ENCODE data around the gene MISP3. TPM values are rescaled to one million over a fixed set of nuclear protein-coding genes. Genes with fewer than 3 reads are reported as not detected.

MISP3 gene
- total and polyA plus RNA-seq, 2 experiments from 2014 or later = 1.9 to 2.4 TPM

GRCh38 chr19:14118165-14119051, 45.8 kb downstream of the MISP3 start:
- H3F3A ChIP-seq (replicated peaks; ENCODE audit: low read depth) = peaks cover 23% of the 10 kb centered on the region
- Mint-ChIP-seq H3K9me3 (no peaks in the 10 kb centered on the region; the same call in 2 of the 3 replicates), H3K4me1 (peaks cover 27% of the 10 kb centered on the region), H3K27me3 (ENCODE audit: insufficient read depth, low read depth, poor library complexity) (peaks cover 17% of the 10 kb centered on the region), H3K36me3 (ENCODE audit: low read depth) (peaks cover 25% of the 10 kb centered on the region), H3K4me3 (peak overlapping the region; percentile 84), H3K27ac (peak overlapping the region; percentile 84)
- TF ChIP-seq, protein P1, sequence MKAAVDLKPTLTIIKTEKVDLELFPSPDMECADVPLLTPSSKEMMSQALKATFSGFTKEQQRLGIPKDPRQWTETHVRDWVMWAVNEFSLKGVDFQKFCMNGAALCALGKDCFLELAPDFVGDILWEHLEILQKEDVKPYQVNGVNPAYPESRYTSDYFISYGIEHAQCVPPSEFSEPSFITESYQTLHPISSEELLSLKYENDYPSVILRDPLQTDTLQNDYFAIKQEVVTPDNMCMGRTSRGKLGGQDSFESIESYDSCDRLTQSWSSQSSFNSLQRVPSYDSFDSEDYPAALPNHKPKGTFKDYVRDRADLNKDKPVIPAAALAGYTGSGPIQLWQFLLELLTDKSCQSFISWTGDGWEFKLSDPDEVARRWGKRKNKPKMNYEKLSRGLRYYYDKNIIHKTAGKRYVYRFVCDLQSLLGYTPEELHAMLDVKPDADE (IDR thresholded peaks at IDR 0.05) = no peak
- TF ChIP-seq, protein P2, sequence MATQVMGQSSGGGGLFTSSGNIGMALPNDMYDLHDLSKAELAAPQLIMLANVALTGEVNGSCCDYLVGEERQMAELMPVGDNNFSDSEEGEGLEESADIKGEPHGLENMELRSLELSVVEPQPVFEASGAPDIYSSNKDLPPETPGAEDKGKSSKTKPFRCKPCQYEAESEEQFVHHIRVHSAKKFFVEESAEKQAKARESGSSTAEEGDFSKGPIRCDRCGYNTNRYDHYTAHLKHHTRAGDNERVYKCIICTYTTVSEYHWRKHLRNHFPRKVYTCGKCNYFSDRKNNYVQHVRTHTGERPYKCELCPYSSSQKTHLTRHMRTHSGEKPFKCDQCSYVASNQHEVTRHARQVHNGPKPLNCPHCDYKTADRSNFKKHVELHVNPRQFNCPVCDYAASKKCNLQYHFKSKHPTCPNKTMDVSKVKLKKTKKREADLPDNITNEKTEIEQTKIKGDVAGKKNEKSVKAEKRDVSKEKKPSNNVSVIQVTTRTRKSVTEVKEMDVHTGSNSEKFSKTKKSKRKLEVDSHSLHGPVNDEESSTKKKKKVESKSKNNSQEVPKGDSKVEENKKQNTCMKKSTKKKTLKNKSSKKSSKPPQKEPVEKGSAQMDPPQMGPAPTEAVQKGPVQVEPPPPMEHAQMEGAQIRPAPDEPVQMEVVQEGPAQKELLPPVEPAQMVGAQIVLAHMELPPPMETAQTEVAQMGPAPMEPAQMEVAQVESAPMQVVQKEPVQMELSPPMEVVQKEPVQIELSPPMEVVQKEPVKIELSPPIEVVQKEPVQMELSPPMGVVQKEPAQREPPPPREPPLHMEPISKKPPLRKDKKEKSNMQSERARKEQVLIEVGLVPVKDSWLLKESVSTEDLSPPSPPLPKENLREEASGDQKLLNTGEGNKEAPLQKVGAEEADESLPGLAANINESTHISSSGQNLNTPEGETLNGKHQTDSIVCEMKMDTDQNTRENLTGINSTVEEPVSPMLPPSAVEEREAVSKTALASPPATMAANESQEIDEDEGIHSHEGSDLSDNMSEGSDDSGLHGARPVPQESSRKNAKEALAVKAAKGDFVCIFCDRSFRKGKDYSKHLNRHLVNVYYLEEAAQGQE (IDR thresholded peaks at IDR 0.05; ENCODE audit: unreplicated experiment) = no peak
- no peak for TF ChIP-seq STAT1 (IDR thresholded peaks at IDR 0.05; ENCODE audit: unreplicated experiment)
- H2AFZ ChIP-seq = 0 out of 2 replicates have a peak overlapping the region, but pooled peaks have one; percentile 72
- no peaks in the 10 kb centered on the region; the same call in 1 of the 2 replicates for H3K36me3 ChIP-seq (ENCODE audit: insufficient read depth)
- ATAC-seq (peak; percentile 17), DNase-seq (ENCODE audit: low spot score) (peak; percentile 37)
- peaks cover 30% of the 10 kb centered on the region for H3K4me1 ChIP-seq (ENCODE audit: insufficient read depth)
- no peaks in the 10 kb centered on the region for H3K9me2 ChIP-seq (ENCODE audit: insufficient read depth)
- H3K4me3 ChIP-seq = peak overlapping the region; percentile 71
- peak overlapping the region; percentile 88 for H3K27ac ChIP-seq (ENCODE audit: low read depth)
- H3K27me3 ChIP-seq (ENCODE audit: insufficient read depth) = no peaks in the 10 kb centered on the region
- H4K20me1 ChIP-seq (replicated peaks; ENCODE audit: insufficient read depth) = peaks cover 14% of the 10 kb centered on the region
- H3K79me2 ChIP-seq (replicated peaks; ENCODE audit: insufficient read depth) = peaks cover 17% of the 10 kb centered on the region
- peak overlapping the region; percentile 86 for H3K4me2 ChIP-seq

GRCh38 chr19:14119146-14119545, 46.6 kb downstream of the MISP3 start:
- no peaks in the 10 kb centered on the region for H3K27me3 ChIP-seq (ENCODE audit: insufficient read depth)
- H2AFZ ChIP-seq = no peak overlapping the region
- H3K4me3 ChIP-seq = peak overlapping the region; percentile 71; the same call in 1 of the 2 replicates
- Mint-ChIP-seq H3K27me3 (ENCODE audit: insufficient read depth, low read depth, poor library complexity) (peaks cover 19% of the 10 kb centered on the region), H3K4me3 (peak overlapping the region; percentile 84), H3K9me3 (no peaks in the 10 kb centered on the region; the same call in 2 of the 3 replicates), H3K27ac (no peak overlapping the region), H3K4me1 (peaks cover 21% of the 10 kb centered on the region), H3K36me3 (ENCODE audit: low read depth) (peaks cover 29% of the 10 kb centered on the region)
- no peak for DNase-seq (ENCODE audit: low spot score)
- peaks cover 14% of the 10 kb centered on the region for H4K20me1 ChIP-seq (replicated peaks; ENCODE audit: insufficient read depth)
- peaks cover 15% of the 10 kb centered on the region for H3F3A ChIP-seq (replicated peaks; ENCODE audit: low read depth)
- H3K4me2 ChIP-seq = peak overlapping the region; percentile 86; the same call in 1 of the 2 replicates
- ATAC-seq = no peak
- H3K27ac ChIP-seq (ENCODE audit: low read depth) = peak overlapping the region; percentile 88; the same call in 1 of the 2 replicates
- peaks cover 23% of the 10 kb centered on the region for H3K4me1 ChIP-seq (ENCODE audit: insufficient read depth)
- peaks cover 17% of the 10 kb centered on the region for H3K79me2 ChIP-seq (replicated peaks; ENCODE audit: insufficient read depth)
- no peaks in the 10 kb centered on the region for H3K9me2 ChIP-seq (ENCODE audit: insufficient read depth)
- no peaks in the 10 kb centered on the region; the same call in 1 of the 2 replicates for H3K36me3 ChIP-seq (ENCODE audit: insufficient read depth)
- TF ChIP-seq ZNF114 (CRISPR knock-in tag; IDR thresholded peaks at IDR 0.05) = no peak
- TF ChIP-seq CREB1 (CRISPR knock-in tag; IDR thresholded peaks at IDR 0.05; ENCODE audit: low read depth) = no peak
- TF ChIP-seq, protein P1 (IDR thresholded peaks at IDR 0.05) = no peak
- no peak for TF ChIP-seq STAT1 (IDR thresholded peaks at IDR 0.05; ENCODE audit: unreplicated experiment)
- no peak for TF ChIP-seq ZNF462 (CRISPR knock-in tag; IDR thresholded peaks at IDR 0.05)

All from GM23338 (cell line).